Measurements from ENCODE around the gene ADAMTS19.

Gene ADAMTS19

DNA sequence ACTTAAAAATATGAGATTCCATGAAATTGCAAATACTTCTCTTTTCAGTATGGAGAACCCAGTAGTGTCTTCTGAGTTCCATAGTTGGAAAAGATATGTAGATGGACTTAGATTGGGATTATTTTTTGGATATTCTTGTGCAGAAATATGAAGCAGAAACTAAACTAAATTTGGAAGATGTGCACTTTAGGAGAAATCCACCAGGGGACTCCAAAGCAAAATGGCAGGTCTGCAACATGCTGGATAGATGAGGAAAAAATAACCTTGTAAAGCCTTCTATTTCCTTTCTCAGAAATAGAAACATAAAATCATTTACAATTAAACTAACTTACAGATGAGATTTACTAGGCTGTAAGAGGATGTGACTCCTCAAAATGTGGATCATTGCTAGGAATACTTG, 238.6 kb downstream of the ADAMTS19 start:
- no peak overlapping the region for H3K4me3 ChIP-seq (replicated peaks in 1 of 2; ENCODE audit: low read depth in 2 of 2, low read length in 2 of 2)
- no peak for DNase-seq (ENCODE audit: low read depth in 2 of 2)
- TF ChIP-seq CTCF (IDR thresholded peaks at IDR 0.05; ENCODE audit: low read depth, low read length) = peak; percentile 21

GRCh38 chr5:129716235-129716634, 256.1 kb downstream of the ADAMTS19 start:
- peak in 1 of 2 donors; percentile 7 for DNase-seq (ENCODE audit: low read depth in 2 of 2)
- no peak overlapping the region for H3K4me3 ChIP-seq (replicated peaks in 1 of 2; ENCODE audit: low read depth in 2 of 2, low read length in 2 of 2)
- no peak for TF ChIP-seq CTCF (IDR thresholded peaks at IDR 0.05; ENCODE audit: low read depth, low read length)

- TF ChIP-seq CTCF (IDR thresholded peaks at IDR 0.05; ENCODE audit: low read depth, low read length) = no peak
- no peak for DNase-seq (ENCODE audit: low read depth in 2 of 2)
- H3K4me3 ChIP-seq (replicated peaks in 1 of 2; ENCODE audit: low read depth in 2 of 2, low read length in 2 of 2) = no peak overlapping the region
These were observed 256.6 kb downstream of the ADAMTS19 start for GRCh38 chr5:129716651-129717050.

DNA sequence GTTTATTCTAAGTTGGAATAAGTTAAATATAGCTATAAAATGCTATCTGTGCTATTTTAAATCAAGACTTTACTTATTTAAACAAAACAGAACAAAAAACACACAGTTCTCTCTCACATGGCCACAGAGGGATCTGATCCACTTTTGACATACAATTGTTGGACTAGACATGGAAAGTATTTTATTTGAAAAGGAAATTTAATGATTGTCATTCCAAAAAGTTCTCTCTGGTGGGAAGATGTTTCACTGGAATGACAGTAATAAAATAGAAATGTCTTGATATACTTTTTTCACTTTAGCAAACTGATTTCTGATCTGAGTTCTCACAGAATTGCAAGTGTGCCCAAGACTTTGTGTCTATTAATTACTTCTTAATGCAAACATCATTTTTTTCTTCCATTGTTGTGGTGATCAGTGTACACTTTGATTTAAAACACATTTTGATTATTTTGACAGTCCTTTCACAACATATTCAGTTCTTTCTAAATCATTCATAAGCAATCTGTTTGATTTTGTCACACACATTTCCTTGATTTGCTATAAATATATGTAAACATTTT, 257.7 kb downstream of the ADAMTS19 start:
- no peak for TF ChIP-seq CTCF (IDR thresholded peaks at IDR 0.05; ENCODE audit: low read depth, low read length)
- DNase-seq (ENCODE audit: low read depth in 2 of 2) = no peak
- H3K4me3 ChIP-seq (replicated peaks in 1 of 2; ENCODE audit: low read depth in 2 of 2, low read length in 2 of 2) = no peak overlapping the region

DNA sequence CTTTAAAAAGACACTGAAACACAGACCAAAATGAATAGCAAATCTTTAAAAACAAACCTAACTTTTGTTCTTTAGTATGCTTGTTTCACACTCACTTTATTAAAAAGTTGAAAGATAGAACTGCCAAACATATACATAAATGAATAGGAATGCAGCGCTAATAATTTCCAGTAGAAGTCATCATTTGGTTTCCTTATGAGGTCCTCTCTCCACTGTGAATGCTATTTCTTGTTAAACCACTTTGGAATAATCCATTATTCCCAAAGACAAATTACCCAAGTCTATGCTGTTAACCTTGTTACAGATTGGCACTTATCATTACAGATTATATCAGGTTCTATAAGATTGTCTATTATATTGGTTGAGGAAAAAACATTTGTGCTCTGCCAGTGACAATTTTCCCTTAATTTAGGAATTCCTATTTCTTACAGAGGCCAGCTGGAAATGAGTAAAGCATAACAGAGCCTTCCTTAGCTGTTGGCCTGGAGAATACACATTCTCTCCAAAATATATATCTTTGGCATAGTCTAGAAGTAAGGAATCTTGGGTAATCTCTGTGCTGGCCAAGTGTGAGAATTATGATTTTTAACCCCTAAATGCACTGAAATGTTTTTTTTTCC, 258.5 kb downstream of the ADAMTS19 start:
- H3K4me3 ChIP-seq (replicated peaks in 1 of 2; ENCODE audit: low read depth in 2 of 2, low read length in 2 of 2) = no peak overlapping the region
- peak; percentile 5 to 23 for DNase-seq (ENCODE audit: low read depth in 2 of 2)
- TF ChIP-seq CTCF (IDR thresholded peaks at IDR 0.05; ENCODE audit: low read depth, low read length) = no peak

GRCh38 chr5:129724222-129724621, 264.1 kb downstream of the ADAMTS19 start:
- no peak for TF ChIP-seq CTCF (IDR thresholded peaks at IDR 0.05; ENCODE audit: low read depth, low read length)
- no peak for DNase-seq (ENCODE audit: low read depth in 2 of 2)
- H3K4me3 ChIP-seq (replicated peaks in 1 of 2; ENCODE audit: low read depth in 2 of 2, low read length in 2 of 2) = no peak overlapping the region

- no peak for TF ChIP-seq CTCF (IDR thresholded peaks at IDR 0.05; ENCODE audit: low read depth, low read length)
- no peak for DNase-seq (ENCODE audit: low read depth in 2 of 2)
- no peak overlapping the region for H3K4me3 ChIP-seq (replicated peaks in 1 of 2; ENCODE audit: low read depth in 2 of 2, low read length in 2 of 2)
These were observed 264.5 kb downstream of the ADAMTS19 start for GRCh38 chr5:129724647-129725046.

Measured in cardiac fibroblast (primary cell).